ENCODE measurements around the gene LRP11. TPM values are rescaled to one million over a fixed set of nuclear protein-coding genes. Genes with fewer than 3 reads are reported as not detected.

Gene LRP11
- total and polyA plus RNA-seq, 10 of the 15 experiments (the other 5 are each of a cell fraction or from before 2014, with no cell fraction given), result under 0.01 to 0.23 (median 0.03) TPM; not detected in 6

GRCh38 chr6:149871182-149871581 lies 7.0 kb upstream of the LRP11 start:
- no peak for ATAC-seq
- CTCF ChIA-PET, result no interaction called here
- TF ChIP-seq CEBPZ (IDR thresholded peaks at IDR 0.05; ENCODE audit: low read depth, low read length) (no peak), CUX1 (IDR thresholded peaks at IDR 0.05; ENCODE audit: insufficient replicate concordance, low read depth, low read length) (no peak), GABPA (IDR thresholded peaks at IDR 0.05; ENCODE audit: low read depth) (no peak), SP1 (IDR thresholded peaks at IDR 0.05; ENCODE audit: low read depth, low read length) (no peak), REST (IDR thresholded peaks at IDR 0.05; ENCODE audit: low read depth, low read length) (no peak), SMC3 (IDR thresholded peaks at IDR 0.05; ENCODE audit: borderline replicate concordance, low read length) (no peak), TCF3 (IDR thresholded peaks at IDR 0.05; ENCODE audit: borderline replicate concordance, insufficient read depth, low read depth, low read length) (no peak)
- no peaks in the 10 kb centered on the region; a peak in 3 of 4 replicates for H3K27me3 ChIP-seq (replicated peaks in 1 of 2; ENCODE audit: control insufficient read depth in 2 of 2, insufficient read depth in 2 of 2, low read length in 1 of 2)
- H3K36me3 ChIP-seq (ENCODE audit: control insufficient read depth in 2 of 2, insufficient read depth in 2 of 2, low read length in 1 of 2), result no peaks in the 10 kb centered on the region
- H3K4me1 ChIP-seq (ENCODE audit: control insufficient read depth, insufficient read depth, low read length), result no peaks in the 10 kb centered on the region
- no peak overlapping the region for H2AFZ ChIP-seq (ENCODE audit: control insufficient read depth, low read depth, low read length)
- H3K9me3 ChIP-seq (replicated peaks; ENCODE audit: control insufficient read depth, insufficient read depth, low read length), result no peaks in the 10 kb centered on the region; the same call in 2 of the 3 replicates
- H3K27ac ChIP-seq (ENCODE audit: control insufficient read depth, insufficient read depth), result no peak overlapping the region
- 45% methylated on average over 2 of the region's 2 CpGs for WGBS (ENCODE audit: insufficient coverage, insufficient replicate concordance, low lambda C conversion rate, missing lambda C conversion rate)
- H3K79me2 ChIP-seq (ENCODE audit: control insufficient read depth, insufficient read depth, low read length), result no peaks in the 10 kb centered on the region
- no peak for DNase-seq (ENCODE audit: low read depth, low spot score)
- no peak for FAIRE-seq
- H3K4me2 ChIP-seq (ENCODE audit: control insufficient read depth, insufficient read depth), result no peak overlapping the region
- RAD21 ChIA-PET (ENCODE audit: unreplicated experiment), result no interaction called here
- no peaks in the 10 kb centered on the region for H4K20me1 ChIP-seq (ENCODE audit: control insufficient read depth, insufficient read depth)
- H3K4me3 ChIP-seq, result no peak overlapping the region
- POLR2A ChIA-PET, result no interaction called here
- BruUV-seq (replicated peaks), result no TSS peak
- in situ Hi-C loops (cut with MboI), result no loop called here
- intact Hi-C loops (cut with micrococcal nuclease; ENCODE audit: unreplicated experiment), result no loop called here
- SMC1A ChIA-PET (ENCODE audit: uncharacterized antibody, unreplicated experiment), result no interaction called here
- no peak overlapping the region for H3K9ac ChIP-seq (ENCODE audit: control insufficient read depth, insufficient read depth, low read length)
